AG04449 (cell line): Measurements from ENCODE around the gene BIK.

Experiments used
- CTCF ChIA-PET: fragments of 350-600 bp; formaldehyde crosslinking; extraction: SDS; loops from one replicate; lab custom pipeline; 2021; ENCODE audit warnings: antibody characterized with exemption; lab: Yijun Ruan, JAX
- POLR2A ChIA-PET: fragments of 400-600, 350-600 bp; formaldehyde crosslinking; extraction: SDS; loops from one replicate; lab custom pipeline; 2020; ENCODE audit warnings: antibody characterized with exemption, inconsistent platforms; lab: Yijun Ruan, JAX
- DNase-seq: peaks from one replicate; pipeline ENCODE4 v3.0.0-alpha.2; 2010; ENCODE audit warnings: low read depth, low spot score
- H3K4me3 ChIP-seq: 2 replicates; pipeline ENCODE4 v1.5.1; 2011; ENCODE audit warnings: low read depth, mild to moderate bottlenecking, control low read depth, low read length
- CTCF ChIP-seq: IDR thresholded peaks from one replicate; pipeline ENCODE4 v1.5.1; 2011; ENCODE audit warnings: mild to moderate bottlenecking, moderate library complexity, low read length, control low read depth, inconsistent platforms; ENCODE audit not compliant: insufficient read depth; ENCODE audit errors: missing control alignments

Gene BIK

DNA sequence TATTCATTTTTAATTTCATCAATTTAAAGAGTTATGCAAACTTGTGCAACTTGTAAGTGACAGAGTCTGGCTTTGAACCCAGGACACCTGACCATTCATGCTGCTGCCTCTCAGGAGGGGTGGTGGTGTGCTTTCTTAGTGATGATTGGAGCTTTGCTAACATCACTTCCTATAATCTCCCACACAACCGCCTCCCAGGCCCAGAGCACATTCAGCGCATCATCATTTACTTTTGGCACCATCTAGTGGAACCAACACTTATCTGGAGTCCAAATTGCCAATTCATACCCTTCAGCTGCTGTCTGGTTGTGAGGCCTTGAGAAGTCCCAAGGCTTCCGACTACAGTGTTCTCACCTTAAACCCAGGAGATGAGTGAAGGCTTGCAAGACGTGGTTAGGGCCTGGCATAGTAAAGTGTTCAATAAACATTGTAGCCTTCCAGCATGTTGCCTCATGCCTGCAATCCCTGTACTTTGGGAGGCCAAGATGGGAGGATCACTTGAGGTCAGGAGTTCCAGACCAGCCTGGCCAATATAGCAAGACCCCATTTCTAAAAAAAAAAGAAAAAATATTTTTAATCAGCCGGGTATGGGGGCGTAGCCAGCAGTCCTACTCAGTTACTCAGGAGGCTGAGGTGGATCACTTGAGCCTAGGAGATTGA is 20.3 kb upstream of the BIK start:
- CTCF ChIA-PET = interaction anchor here (0.7 to 3.2 kb wide), 38 partner anchors 8 to 529 kb away, joined by 3 to 15 read pairs (median 4); partner anchors contain the start of genes ARFGAP3 and BIK
- peak; percentile 50 for DNase-seq
- TF ChIP-seq CTCF = peak; percentile 64
- POLR2A ChIA-PET = interaction anchor here (0.7 kb wide), 2 partner anchors 100 to 211 kb away, joined by 3 to 5 read pairs; no protein-coding TSS in a partner anchor
- no peak overlapping the region for H3K4me3 ChIP-seq

DNA sequence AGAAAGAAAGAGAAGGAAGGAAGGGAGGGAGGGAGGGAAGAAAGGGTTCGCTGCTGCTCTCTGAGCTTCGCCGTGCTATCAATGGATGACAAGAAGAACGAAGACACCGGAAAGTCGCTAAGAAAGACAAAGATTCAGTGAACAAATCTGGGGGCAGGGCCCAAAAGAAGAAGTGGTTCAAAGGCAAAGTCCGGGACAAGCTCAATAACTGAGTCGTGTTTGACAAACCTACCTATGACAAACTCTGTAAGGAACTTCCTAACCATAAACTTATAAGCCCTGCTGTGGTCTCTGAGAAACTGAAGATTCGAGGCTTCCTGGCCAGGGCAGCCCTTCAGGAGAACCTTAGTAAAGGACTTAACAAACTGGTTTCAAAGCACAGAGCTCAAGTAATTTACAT is 18.5 kb upstream of the BIK start:
- DNase-seq = no peak
- ChIA-PET CTCF (interaction anchor here (1.0 to 3.2 kb wide), 6 partner anchors 10 to 470 kb away, joined by 3 to 15 read pairs (median 4); no protein-coding TSS in a partner anchor), POLR2A (no interaction called here)
- no peak for TF ChIP-seq CTCF
- no peak overlapping the region for H3K4me3 ChIP-seq

- no peak overlapping the region for H3K4me3 ChIP-seq
Measured at GRCh38 chr22:43094085-43094484, 16.5 kb upstream of the BIK start.

DNA sequence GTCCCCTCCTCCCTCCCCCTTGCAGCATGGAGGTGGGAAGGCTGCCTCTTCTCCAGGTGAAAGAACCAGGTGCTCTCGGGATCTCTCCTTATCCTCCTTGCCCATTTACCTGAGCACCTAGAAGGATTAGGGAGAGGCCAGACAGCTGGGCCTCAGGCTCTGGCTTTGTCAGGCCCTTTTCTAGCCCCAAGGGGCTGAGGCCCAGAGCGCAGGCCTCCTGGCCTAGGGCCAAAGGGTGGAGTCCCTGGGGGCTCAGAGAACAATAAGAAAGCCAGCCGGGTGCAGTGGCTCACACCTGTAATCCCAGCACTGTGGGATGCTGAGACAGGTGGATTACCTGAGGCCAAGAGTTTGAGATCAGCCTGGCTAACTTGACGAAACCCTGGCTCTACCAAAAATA is 16.0 kb upstream of the BIK start:
- no peak for DNase-seq
- ChIA-PET POLR2A (no interaction called here), CTCF (no interaction called here)
- TF ChIP-seq CTCF = no peak
- no peak overlapping the region for H3K4me3 ChIP-seq

More at GRCh38 chr22:43094085-43094484, 16.5 kb upstream of the BIK start:
- CTCF ChIA-PET = no interaction called here
- TF ChIP-seq CTCF = no peak
- no peak for DNase-seq
- POLR2A ChIA-PET = no interaction called here

- no peak overlapping the region for H3K4me3 ChIP-seq
- no peak for DNase-seq
- ChIA-PET CTCF (interaction anchor here (0.7 kb wide), 1 partner anchor 315 kb away, joined by 3 read pairs; no protein-coding TSS in a partner anchor), POLR2A (no interaction called here)
- no peak for TF ChIP-seq CTCF
Measured at GRCh38 chr22:43096420-43096819, 14.1 kb upstream of the BIK start.

GRCh38 chr22:43098356-43098755 is 12.2 kb upstream of the BIK start:
- CTCF ChIA-PET = interaction anchor here (1.3 kb wide), 1 partner anchor 8 kb away, joined by 8 read pairs; no protein-coding TSS in a partner anchor
- H3K4me3 ChIP-seq = no peak overlapping the region
- POLR2A ChIA-PET = no interaction called here
- no peak for TF ChIP-seq CTCF
- no peak for DNase-seq
